Measurements from ENCODE around the gene LLGL2. TPM values are rescaled to one million over a fixed set of nuclear protein-coding genes. Genes with fewer than 3 reads are reported as not detected.

LLGL2 gene
- total RNA-seq, 1 experiment from 2014 or later: 156 TPM

GRCh38 chr17:75607086-75607485 lies 81.6 kb downstream of the LLGL2 start:
- H3K79me2 ChIP-seq (ENCODE audit: low read depth): no peaks in the 10 kb centered on the region
- no peaks in the 10 kb centered on the region for H3K9me2 ChIP-seq (ENCODE audit: insufficient read depth)
- ChIA-PET CTCF (no interaction called here), POLR2A (ENCODE audit: unreplicated experiment) (no interaction called here)
- no peak overlapping the region for H3K4me2 ChIP-seq
- H3K9me3 ChIP-seq (ENCODE audit: insufficient read depth, low read depth): no peaks in the 10 kb centered on the region
- peaks cover 14% of the 10 kb centered on the region; the same call in 1 of the 2 replicates for H3F3A ChIP-seq (ENCODE audit: insufficient read depth, low read depth)
- BruUV-seq (replicated peaks): no TSS peak
- no peak overlapping the region for H3K27ac ChIP-seq
- TF ChIP-seq EZH2 (IDR thresholded peaks at IDR 0.05; ENCODE audit: low read depth) (no peak), CTCF (conservative IDR thresholded peaks at IDR 0.05) (no peak)
- H2AFZ ChIP-seq: no peak overlapping the region
- intact Hi-C loops (cut with micrococcal nuclease; ENCODE audit: unreplicated experiment): no loop called here
- H3K27me3 ChIP-seq (ENCODE audit: insufficient read depth, low read depth): no peaks in the 10 kb centered on the region
- no peak for DNase-seq
- H3K36me3 ChIP-seq (ENCODE audit: low read depth): no peaks in the 10 kb centered on the region
- no peak overlapping the region for H3K4me3 ChIP-seq
- H3K4me1 ChIP-seq (replicated peaks; ENCODE audit: insufficient read depth): peaks cover 35% of the 10 kb centered on the region
- no peaks in the 10 kb centered on the region for H4K20me1 ChIP-seq (ENCODE audit: insufficient read depth)

- ChIA-PET POLR2A (ENCODE audit: unreplicated experiment) (interaction anchor here (0.5 to 1.1 kb wide), 8 partner anchors 9 to 321 kb away, joined by 3 to 9 read pairs (median 4); partner anchors contain the start of genes LLGL2 and SLC25A19), CTCF (interaction anchor here (0.6 to 2.7 kb wide), 4 partner anchors 9 to 164 kb away, joined by 6 to 22 read pairs (median 7); partner anchors contain the start of gene SMIM5)
- BruUV-seq (replicated peaks): TSS peak; percentile 39
- no peak overlapping the region for H3K27ac ChIP-seq
- H4K20me1 ChIP-seq (ENCODE audit: insufficient read depth): no peaks in the 10 kb centered on the region
- TF ChIP-seq EZH2 (IDR thresholded peaks at IDR 0.05; ENCODE audit: low read depth): no peak
- no peak for TF ChIP-seq CTCF (conservative IDR thresholded peaks at IDR 0.05)
- H3K4me1 ChIP-seq (replicated peaks; ENCODE audit: insufficient read depth): peaks cover 16% of the 10 kb centered on the region
- H3K36me3 ChIP-seq (ENCODE audit: low read depth): no peaks in the 10 kb centered on the region
- H2AFZ ChIP-seq: no peak overlapping the region
- H3K9me2 ChIP-seq (ENCODE audit: insufficient read depth): no peaks in the 10 kb centered on the region
- H3K9me3 ChIP-seq (ENCODE audit: insufficient read depth, low read depth): no peaks in the 10 kb centered on the region
- peak in 1 of 2 experiments; percentile 80 for DNase-seq
- peak overlapping the region; percentile 50 for H3K4me2 ChIP-seq
- intact Hi-C loops (cut with micrococcal nuclease; ENCODE audit: unreplicated experiment): loop anchor here (1.0 kb wide), 1 partner anchor 9 kb away; no protein-coding TSS in a partner anchor
- H3K27me3 ChIP-seq (ENCODE audit: insufficient read depth, low read depth): no peaks in the 10 kb centered on the region
- H3F3A ChIP-seq (ENCODE audit: insufficient read depth, low read depth): no peaks in the 10 kb centered on the region; the same call in 1 of the 2 replicates
- H3K79me2 ChIP-seq (ENCODE audit: low read depth): no peaks in the 10 kb centered on the region
- H3K4me3 ChIP-seq: no peak overlapping the region
These were observed 84.8 kb downstream of the LLGL2 start for GRCh38 chr17:75610103-75610984.

GRCh38 chr17:75611851-75612429 lies 86.4 kb downstream of the LLGL2 start:
- peaks cover 16% of the 10 kb centered on the region for H3K4me1 ChIP-seq (replicated peaks; ENCODE audit: insufficient read depth)
- H3K4me3 ChIP-seq: no peak overlapping the region
- TF ChIP-seq EZH2 (IDR thresholded peaks at IDR 0.05; ENCODE audit: low read depth): no peak
- no peak for TF ChIP-seq CTCF (conservative IDR thresholded peaks at IDR 0.05)
- H3F3A ChIP-seq (ENCODE audit: insufficient read depth, low read depth): no peaks in the 10 kb centered on the region; the same call in 1 of the 2 replicates
- POLR2A ChIA-PET (ENCODE audit: unreplicated experiment): interaction anchor here (0.6 kb wide), 1 partner anchor 299 kb away, joined by 4 read pairs; no protein-coding TSS in a partner anchor
- no peaks in the 10 kb centered on the region for H3K27me3 ChIP-seq (ENCODE audit: insufficient read depth, low read depth)
- no peak overlapping the region for H3K27ac ChIP-seq
- no peaks in the 10 kb centered on the region for H3K9me2 ChIP-seq (ENCODE audit: insufficient read depth)
- intact Hi-C loops (cut with micrococcal nuclease; ENCODE audit: unreplicated experiment): no loop called here
- H2AFZ ChIP-seq: no peak overlapping the region
- no peaks in the 10 kb centered on the region for H3K36me3 ChIP-seq (ENCODE audit: low read depth)
- CTCF ChIA-PET: interaction anchor here (1.9 to 2.7 kb wide), 2 partner anchors 11 to 21 kb away, joined by 6 to 22 read pairs; partner anchors contain the start of gene SMIM5
- H3K79me2 ChIP-seq (ENCODE audit: low read depth): no peaks in the 10 kb centered on the region
- H3K9me3 ChIP-seq (ENCODE audit: insufficient read depth, low read depth): no peaks in the 10 kb centered on the region
- no TSS peak for BruUV-seq (replicated peaks)
- no peak overlapping the region for H3K4me2 ChIP-seq
- no peaks in the 10 kb centered on the region for H4K20me1 ChIP-seq (ENCODE audit: insufficient read depth)
- DNase-seq: no peak

Data from PC-9 (cell line).